HFFc6 (cell line): Measurements from ENCODE around the gene TPMT. TPM values are rescaled to one million over a fixed set of nuclear protein-coding genes. Genes with fewer than 3 reads are reported as not detected.

Experiments used
- DNase-seq: peaks from one replicate; pipeline ENCODE4 v3.0.0-alpha.2; 2018
- H3K27ac Mint-ChIP-seq: 2 replicates; pipeline ENCODE4 v1.8.0; 2020; ENCODE audit warnings: mild to moderate bottlenecking, mixed read lengths
- H3K27me3 Mint-ChIP-seq: 2 replicates; pipeline ENCODE4 v1.8.0; 2021; ENCODE audit warnings: mild to moderate bottlenecking, moderate library complexity, mixed read lengths; ENCODE audit not compliant: insufficient read depth
- H3K36me3 Mint-ChIP-seq: 2 replicates; pipeline ENCODE4 v1.8.0; 2021; ENCODE audit warnings: low read depth, mixed read lengths
- H3K4me1 Mint-ChIP-seq: 2 replicates; pipeline ENCODE4 v1.8.0; 2020; ENCODE audit warnings: low read depth, mixed read lengths
- H3K4me3 Mint-ChIP-seq: 2 replicates; pipeline ENCODE4 v1.8.0; 2020; ENCODE audit warnings: mild to moderate bottlenecking, moderate library complexity, mixed read lengths
- H3K9me3 Mint-ChIP-seq: 2 replicates; pipeline ENCODE4 v1.8.0; 2020; ENCODE audit warnings: mild to moderate bottlenecking, mixed read lengths
- long read RNA-seq: library from polyadenylated mRNA; unstranded; transcript quantifications from one replicate; pipeline ENCODE4 v2.0.0, GENCODE V29; 2019
- total RNA-seq, 6 experiments: library from RNA; stranded (reverse); fragmentation: NEBNext Ultra II Directional; extraction: Animal tissue kit (Norgen Biotek cat#: 25700); gene quantifications; 2 replicates in 1 of 6; 3 replicates in 5 of 6; pipeline ENCODE4 v1.2.3, GENCODE V29; 2021
- TF ChIP-seq, protein P1 (sequence below): fragments of 200-600 bp; sonication (generic); IDR thresholded peaks from 2 replicates; pipeline ENCODE4 v1.5.0; 2021; ENCODE audit warnings: antibody characterized with exemption, mild to moderate bottlenecking

The TPMT gene
- 10 to 100 TPM; 15.5 to 23.1 (median 21.2) TPM for total RNA-seq
- long read RNA-seq, transcript TPMT-201 (9 exons, 3,181 nt): major isoform, 35 of 50 reads
- long read RNA-seq, partial matches to known transcripts: 5 of 50 reads
- long read RNA-seq, other reads (novel, unspliced or antisense): 10 of 50 reads

DNA sequence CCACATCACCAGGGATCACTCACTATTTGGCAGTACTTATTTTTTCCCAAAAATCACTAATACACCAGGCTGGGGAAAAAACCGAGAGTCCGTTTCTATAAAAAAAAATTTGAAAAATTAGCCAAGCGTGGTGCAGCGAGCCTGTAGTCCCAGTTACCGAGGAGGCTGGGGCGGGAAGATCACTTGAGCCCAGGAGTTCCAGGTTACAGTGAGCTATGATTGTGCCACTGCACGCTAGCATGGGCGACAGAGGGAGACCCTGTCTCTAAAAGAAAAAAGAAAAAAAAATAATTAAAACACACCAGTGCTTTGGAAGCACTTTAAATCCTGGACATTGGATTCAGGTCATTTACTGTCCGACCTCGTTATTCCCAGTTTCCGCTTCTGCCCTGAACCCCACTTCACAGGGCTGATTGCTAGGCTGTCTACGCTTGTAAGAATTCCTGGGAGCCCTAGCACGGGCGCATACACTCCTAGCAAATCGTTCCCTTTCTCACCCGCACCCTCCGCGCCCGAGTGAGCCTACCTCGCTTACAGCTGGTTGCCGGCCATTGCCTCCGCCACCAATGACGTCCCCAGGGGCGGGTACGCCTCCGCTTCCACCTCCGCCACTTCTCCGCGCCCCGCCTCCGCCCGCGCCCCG, at the start of gene TPMT:
Gene TPMT (minus strand): TSS at position 571 of the 643 bp plus-strand sequence. CDS start 5,950 bp downstream, outside the sequence.
- DNase-seq: no peak
- Mint-ChIP-seq H3K9me3 (no peaks in the 10 kb centered on the region), H3K4me1 (peaks cover 30% of the 10 kb centered on the region), H3K27ac (peak within 1 kb of the TSS; percentile 98), H3K36me3 (peaks cover 12% of the 10 kb centered on the region), H3K27me3 (peaks cover 2% of the 10 kb centered on the region), H3K4me3 (peak within 1 kb of the TSS; percentile 99)
- TF ChIP-seq, protein P1, sequence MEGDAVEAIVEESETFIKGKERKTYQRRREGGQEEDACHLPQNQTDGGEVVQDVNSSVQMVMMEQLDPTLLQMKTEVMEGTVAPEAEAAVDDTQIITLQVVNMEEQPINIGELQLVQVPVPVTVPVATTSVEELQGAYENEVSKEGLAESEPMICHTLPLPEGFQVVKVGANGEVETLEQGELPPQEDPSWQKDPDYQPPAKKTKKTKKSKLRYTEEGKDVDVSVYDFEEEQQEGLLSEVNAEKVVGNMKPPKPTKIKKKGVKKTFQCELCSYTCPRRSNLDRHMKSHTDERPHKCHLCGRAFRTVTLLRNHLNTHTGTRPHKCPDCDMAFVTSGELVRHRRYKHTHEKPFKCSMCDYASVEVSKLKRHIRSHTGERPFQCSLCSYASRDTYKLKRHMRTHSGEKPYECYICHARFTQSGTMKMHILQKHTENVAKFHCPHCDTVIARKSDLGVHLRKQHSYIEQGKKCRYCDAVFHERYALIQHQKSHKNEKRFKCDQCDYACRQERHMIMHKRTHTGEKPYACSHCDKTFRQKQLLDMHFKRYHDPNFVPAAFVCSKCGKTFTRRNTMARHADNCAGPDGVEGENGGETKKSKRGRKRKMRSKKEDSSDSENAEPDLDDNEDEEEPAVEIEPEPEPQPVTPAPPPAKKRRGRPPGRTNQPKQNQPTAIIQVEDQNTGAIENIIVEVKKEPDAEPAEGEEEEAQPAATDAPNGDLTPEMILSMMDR: no peak

DNA sequence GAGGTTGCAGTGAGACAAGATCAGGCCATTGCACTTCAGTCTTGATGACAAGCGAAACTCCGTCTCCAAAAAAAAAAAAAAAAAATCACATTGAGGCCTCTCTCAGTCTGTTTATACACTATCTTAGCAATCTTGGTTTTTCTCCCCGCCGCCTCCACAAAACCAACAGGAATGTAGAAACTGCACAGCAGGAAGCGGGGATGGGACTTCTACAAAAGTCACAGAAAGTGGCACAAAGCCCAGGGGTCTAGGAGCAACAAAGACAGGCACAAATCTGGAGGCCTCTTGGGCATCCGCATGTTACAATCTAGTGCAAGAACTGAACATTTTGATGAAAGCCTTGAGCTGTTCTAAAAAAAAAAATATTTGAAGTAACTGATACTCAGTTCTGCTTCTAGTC, 48.9 kb upstream of the TPMT start:
- H3K4me1 Mint-ChIP-seq: no peaks in the 10 kb centered on the region
- H3K36me3 Mint-ChIP-seq: no peaks in the 10 kb centered on the region
- TF ChIP-seq, protein P1: no peak
- no peaks in the 10 kb centered on the region for H3K9me3 Mint-ChIP-seq
- no peak for DNase-seq
- no peaks in the 10 kb centered on the region for H3K27me3 Mint-ChIP-seq
- no peak overlapping the region for H3K4me3 Mint-ChIP-seq
- H3K27ac Mint-ChIP-seq: no peak overlapping the region

DNA sequence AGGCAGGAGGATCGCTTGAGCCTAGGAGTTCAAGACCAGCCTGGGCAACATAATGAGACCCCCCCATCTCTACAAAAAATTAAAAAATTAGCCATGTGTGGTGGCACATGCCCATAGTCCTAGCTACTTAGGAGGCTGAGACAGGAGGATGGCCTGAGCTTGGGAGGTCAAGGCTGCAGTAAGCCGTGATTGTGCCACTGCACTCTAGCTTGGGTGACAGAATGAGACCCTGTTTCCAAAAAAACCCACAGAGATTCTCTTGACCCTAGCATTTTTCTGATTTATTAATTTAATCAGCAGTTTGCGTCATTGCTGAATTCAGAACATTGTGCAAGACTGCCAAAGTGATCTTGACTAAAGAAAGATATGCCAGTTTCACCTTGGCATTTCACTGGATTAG, 37.1 kb upstream of the TPMT start:
- peaks cover 13% of the 10 kb centered on the region; the same call in 1 of the 2 replicates for H3K36me3 Mint-ChIP-seq
- H3K27ac Mint-ChIP-seq: no peak overlapping the region
- TF ChIP-seq, protein P1: no peak
- H3K27me3 Mint-ChIP-seq: no peaks in the 10 kb centered on the region; the same call in 1 of the 2 replicates
- H3K4me1 Mint-ChIP-seq: no peaks in the 10 kb centered on the region
- no peak for DNase-seq
- H3K9me3 Mint-ChIP-seq: no peaks in the 10 kb centered on the region
- H3K4me3 Mint-ChIP-seq: no peak overlapping the region

DNA sequence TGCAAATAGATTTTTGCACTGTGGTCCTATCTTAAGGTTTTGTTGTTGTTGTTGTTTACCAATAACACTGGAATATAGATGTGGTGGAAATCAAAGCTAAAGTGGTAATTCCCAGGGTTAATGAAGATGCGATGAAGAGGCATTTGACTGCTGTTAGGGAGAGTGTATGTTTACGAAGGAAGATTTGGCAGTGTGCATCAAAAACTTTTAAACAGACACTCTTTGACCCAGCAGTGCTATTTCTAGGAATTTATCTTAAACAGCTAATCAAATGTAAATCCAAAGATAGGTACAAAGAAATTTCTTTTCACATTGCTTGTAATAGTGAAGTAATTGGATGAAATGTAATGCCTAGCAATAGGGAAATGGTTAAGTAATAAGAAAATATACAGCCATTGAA, 34.3 kb upstream of the TPMT start:
- TF ChIP-seq, protein P1: no peak
- H3K27ac Mint-ChIP-seq: no peak overlapping the region
- 0 out of 2 replicates have a peak, but pooled peaks cover 9% of the 10 kb centered on the region for H3K4me1 Mint-ChIP-seq
- no peaks in the 10 kb centered on the region; the same call in 1 of the 2 replicates for H3K27me3 Mint-ChIP-seq
- peaks cover 9% of the 10 kb centered on the region; the same call in 1 of the 2 replicates for H3K36me3 Mint-ChIP-seq
- no peak for DNase-seq
- H3K4me3 Mint-ChIP-seq: no peak overlapping the region
- no peaks in the 10 kb centered on the region for H3K9me3 Mint-ChIP-seq

DNA sequence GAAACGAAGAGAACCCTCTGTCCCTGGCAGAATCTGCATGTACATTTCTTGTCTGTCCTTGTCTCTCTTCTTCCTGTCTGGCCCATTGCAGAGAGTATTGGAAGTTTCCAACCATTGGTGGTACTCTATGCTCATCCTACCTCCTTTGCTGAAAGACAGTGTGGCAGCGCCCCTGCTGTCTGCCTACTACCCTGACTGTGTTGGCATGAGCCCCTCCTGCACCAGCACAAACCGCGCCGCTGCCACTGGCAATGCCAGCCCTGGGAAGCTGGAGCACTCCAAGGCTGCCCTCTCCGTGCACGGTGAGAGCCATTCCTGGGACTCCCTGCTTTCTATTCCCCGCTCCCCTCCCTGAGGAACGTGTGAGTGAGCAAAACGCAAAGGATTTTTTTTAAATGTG, 32.8 kb upstream of the TPMT start:
- 0 out of 2 replicates have a peak, but pooled peaks cover 9% of the 10 kb centered on the region for H3K4me1 Mint-ChIP-seq
- peaks cover 9% of the 10 kb centered on the region for H3K36me3 Mint-ChIP-seq
- no peak for DNase-seq
- H3K4me3 Mint-ChIP-seq: no peak overlapping the region
- H3K9me3 Mint-ChIP-seq: no peaks in the 10 kb centered on the region
- no peaks in the 10 kb centered on the region; the same call in 1 of the 2 replicates for H3K27me3 Mint-ChIP-seq
- TF ChIP-seq, protein P1: no peak
- no peak overlapping the region for H3K27ac Mint-ChIP-seq
